ENCODE results near the gene TRPM1.

Gene TRPM1

GRCh38 chr15:31013863-31014607, 87.5 kb downstream of the TRPM1 start:
- no peak for DNase-seq

GRCh38 chr15:31012455-31012854, 89.1 kb downstream of the TRPM1 start:
- no peak for DNase-seq

DNA sequence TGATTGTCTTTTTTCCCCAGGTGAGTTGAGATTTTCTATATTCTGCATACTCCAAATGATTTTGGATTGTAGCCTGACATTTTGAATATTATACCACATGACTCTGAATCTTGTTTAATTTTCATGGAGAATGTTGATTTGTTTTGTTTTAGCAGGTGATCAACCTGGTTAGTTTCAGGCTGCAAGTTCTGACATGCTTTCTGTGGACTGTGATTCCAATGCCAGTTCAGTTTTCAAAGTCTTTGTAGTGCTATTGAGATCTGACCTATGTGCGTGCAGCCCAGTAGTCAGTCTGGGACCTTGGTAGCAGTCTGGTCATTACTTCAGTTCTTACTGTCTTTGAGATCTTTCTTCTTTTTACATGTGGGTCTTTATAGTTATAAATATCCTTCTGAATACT, 91.5 kb downstream of the TRPM1 start:
- no peak for DNase-seq

- DNase-seq: no peak
Observed at GRCh38 chr15:31005660-31006059, 95.9 kb downstream of the TRPM1 start.

DNA sequence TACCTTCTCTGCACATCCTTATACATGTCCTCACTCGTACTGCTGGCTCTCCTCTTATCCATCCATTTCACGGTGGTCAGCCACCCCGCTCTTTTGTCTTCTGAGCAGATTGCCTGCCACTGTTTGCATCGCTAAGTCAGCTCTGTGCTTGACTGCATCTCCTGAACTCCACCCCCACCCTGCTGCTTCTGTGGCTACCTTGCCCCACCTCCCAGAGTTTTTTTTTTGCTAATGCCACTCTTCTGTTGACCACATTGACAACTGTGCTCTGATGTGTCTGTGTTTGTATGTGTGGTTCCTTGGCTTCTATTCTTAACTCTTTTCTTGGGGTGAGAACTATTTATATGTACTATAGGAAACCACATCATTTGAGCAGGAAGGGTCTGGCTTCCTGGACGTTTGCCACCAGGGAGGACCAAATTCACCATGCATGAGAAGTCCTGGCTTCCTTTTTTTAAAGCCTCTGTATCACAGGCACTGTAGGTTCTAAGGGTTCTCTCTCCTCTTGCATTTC, 97.2 kb downstream of the TRPM1 start:
- no peak for DNase-seq

GRCh38 chr15:31001702-31002101, 99.8 kb downstream of the TRPM1 start:
- DNase-seq: no peak

GRCh38 chr15:30999729-31000128, 101.8 kb downstream of the TRPM1 start:
- no peak for DNase-seq

DNA sequence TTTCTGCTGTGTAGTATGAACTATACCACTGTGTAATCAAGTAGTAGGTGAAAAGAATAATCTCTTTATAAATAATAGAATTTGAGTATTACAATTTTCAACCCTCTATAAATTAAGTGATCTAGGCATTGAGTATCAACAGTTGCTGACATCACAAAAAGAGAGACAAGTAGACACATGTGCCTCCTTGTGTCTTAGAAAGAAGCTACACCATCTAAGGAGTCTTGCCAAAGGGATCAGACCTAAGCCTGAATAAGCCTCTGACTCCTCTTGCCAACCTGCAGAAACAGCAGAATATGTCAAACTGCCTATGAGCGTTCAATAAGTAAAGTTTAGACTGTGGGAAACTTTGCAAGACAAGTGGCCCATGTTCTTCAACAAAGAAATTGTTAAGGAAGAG, 104.3 kb downstream of the TRPM1 start:
- DNase-seq: no peak

- DNase-seq: no peak
Observed at GRCh38 chr15:30992249-30992864, 109.2 kb downstream of the TRPM1 start.

- DNase-seq: peak; percentile 77
Observed at GRCh38 chr15:30991255-30992235, 110.0 kb downstream of the TRPM1 start, which contains the start of gene MTMR10. Gene MTMR10, minus strand, starts transcription at chr15:30991628. Its CDS starts 122 bp downstream, at chr15:30991506.

- no peak for DNase-seq
Observed at GRCh38 chr15:30990446-30991254, 110.9 kb downstream of the TRPM1 start.

- no peak for DNase-seq
Observed at GRCh38 chr15:30990036-30990435, 111.5 kb downstream of the TRPM1 start.

DNA sequence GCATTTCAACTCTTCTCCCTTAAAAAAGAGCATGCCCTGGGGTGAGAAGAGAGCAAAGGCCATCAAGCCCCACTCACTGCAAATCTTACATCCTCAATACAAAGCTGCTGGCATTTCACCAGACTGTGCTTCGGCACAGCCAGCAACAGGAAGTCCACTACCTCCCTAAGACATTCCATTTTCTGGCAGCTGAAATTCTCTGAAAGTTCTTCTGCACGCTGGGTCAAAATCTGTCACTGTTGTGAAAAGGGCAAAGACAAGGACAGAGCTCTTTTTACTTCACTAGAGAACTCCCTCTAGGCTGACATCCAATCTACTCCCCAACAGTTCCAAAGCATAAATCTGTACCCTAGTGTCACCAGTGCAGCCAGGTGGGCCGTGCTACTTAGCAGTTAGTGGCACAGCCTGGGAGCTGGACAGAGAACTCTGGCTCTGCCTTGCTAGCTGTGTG, 116.4 kb downstream of the TRPM1 start:
- no peak for DNase-seq

- no peak for DNase-seq
Observed at GRCh38 chr15:30984542-30984941, 117.0 kb downstream of the TRPM1 start.

DNA sequence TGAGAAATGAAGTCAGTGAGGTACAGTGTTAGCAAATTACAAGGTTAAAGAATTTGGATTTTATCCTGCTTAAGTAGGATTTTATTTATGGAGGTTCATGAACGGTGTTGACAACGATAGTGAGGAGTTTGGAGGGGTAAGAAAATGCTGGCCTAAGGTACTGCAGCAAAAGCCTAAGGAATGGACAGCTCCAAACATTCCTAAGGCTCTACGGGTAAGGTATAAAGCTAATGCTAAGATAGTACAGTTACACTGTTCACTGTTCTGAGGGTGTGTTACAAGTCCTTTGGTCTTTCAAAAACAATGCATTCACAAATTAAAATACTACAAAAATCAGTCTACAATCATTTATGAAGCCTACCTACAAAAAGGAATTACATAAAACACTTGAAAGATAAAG, 117.4 kb downstream of the TRPM1 start:
- DNase-seq: no peak

DNA sequence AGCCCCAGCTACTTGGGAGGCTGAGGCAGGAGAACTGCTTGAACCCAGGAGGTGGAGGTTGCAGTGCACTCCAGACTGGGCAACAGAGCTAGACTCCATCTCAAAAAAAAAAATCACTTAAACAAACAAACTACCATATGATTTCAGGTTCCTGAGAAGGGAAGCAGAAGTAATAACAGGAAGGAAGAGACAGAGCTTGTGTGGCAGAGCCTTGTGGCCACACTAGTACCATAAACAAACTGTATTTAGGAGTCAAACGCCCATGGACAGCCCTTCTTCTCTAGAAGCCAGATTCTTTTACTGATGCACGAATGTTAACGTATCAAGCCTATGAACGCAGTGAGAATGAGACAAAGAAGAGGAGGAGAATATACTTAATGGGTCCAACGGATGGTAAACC, 122.1 kb downstream of the TRPM1 start:
- DNase-seq: no peak

- no peak for DNase-seq
Observed at GRCh38 chr15:30978328-30978727, 123.2 kb downstream of the TRPM1 start.

DNA sequence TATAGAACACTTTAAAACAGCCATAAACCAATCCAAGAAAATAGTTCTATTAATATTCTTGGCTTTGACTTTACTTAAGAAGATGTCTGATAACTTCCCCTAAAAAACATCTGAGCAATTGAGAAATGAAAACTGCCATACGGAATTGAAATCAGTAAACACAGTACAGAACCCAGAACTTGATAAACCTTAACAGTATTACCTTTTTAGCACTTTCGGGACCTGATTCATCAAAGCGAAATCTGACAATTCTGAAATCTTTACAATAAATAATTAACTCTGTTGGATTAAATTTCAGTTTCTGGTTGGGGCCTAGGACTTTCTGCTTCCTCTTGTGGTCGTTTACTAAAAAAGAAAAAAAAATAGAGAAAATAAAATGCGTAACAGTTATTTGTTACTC, 127.4 kb downstream of the TRPM1 start:
- DNase-seq: no peak

DNA sequence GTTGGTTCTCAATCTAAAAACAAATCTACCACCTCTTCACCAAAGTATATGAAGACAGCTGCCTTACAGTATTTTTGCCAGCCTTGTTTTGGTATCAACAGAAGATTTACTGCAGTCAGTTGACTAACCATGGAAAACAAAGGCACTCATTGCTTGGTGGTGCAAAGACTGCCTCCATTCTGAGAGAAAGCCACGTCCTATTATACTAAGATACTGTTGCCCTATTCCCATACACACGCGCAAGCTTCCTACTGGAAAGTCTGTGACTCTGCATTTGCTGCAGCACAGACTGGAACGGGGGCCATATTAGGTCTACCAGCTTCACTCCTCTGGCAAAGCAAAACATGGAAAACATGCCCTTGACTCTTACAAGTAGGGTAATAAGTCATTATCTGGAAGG, 128.1 kb downstream of the TRPM1 start:
- DNase-seq: no peak

- no peak for DNase-seq
Observed at GRCh38 chr15:30969724-30970123, 131.8 kb downstream of the TRPM1 start.

- no peak for DNase-seq
Observed at GRCh38 chr15:30963681-30964080, 137.8 kb downstream of the TRPM1 start.

DNA sequence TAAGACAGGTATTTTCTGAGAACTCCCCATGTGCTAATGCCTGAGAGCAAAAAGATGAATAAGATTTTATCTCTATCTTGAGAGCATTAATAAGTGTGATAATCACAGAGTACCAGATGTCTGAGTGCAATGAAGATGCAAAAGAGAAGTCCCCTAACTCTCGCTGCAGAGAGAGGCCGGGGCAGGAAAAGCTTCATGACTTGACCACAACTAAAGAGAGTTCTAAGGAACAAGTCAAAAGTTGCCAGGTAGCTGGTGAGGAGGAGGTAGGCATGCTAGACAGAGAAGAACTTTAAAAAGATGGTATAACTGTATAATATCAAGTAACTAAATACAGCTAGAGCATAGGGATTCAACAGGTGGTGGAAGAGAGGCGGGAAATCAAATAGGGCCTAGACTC, 138.9 kb downstream of the TRPM1 start:
- peak; percentile 9 for DNase-seq

All from CD4-positive, alpha-beta T cell treated with Interleukin-6 for 4 hours (primary cell).